ENCODE data around the gene MXI1.
"Not testable (repeated sequence)": the region's sequence is repeated elsewhere in the genome, so short reads cannot be mapped to it uniquely, and the experiment has no call there.

MXI1 gene

DNA sequence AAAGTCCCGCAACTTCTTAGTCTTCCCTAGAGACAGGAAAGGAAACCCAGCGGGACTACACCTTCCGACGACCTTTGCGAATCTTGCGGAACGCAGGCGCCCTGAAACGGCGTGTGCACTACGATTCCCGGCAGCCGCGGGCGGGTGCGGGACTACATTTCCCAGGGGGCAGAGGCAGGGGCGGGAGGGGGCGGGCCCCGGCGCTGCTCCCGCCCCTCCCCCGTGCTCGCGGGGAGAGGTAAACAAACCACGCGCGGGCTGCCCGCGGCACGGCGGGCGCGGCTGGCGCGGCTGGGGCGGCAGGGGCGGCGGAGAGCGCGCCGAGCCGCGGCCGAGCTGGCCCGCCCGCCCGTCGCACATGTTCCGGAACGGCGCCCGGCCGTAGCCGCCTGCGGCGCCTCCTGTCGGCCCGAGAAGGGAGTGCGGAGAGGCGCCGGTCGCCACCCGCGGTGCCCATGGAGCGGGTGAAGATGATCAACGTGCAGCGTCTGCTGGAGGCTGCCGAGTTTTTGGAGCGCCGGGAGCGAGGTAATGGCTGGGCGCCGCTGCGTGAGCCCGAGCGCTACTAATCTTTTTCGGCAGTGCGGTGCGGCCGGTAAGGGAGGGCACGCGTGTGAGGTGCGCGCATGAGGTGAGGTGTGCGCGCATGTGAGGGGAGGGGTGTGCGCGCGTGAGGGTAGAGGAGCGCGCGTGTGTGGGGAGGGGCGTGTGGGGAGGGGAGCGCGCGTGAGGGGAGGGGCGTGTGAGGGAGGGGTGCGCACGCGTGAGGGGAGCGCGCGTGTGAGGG, 18.5 kb downstream of the MXI1 start:
- Histone ChIP-seq H3K4me1 (peaks cover 9% of the 10 kb centered on the region), H3K27me3 (ENCODE audit: low read depth) (no peaks in the 10 kb centered on the region), H3K9me3 (no peaks in the 10 kb centered on the region), H3K36me3 (replicated peaks) (peaks cover 7% of the 10 kb centered on the region; the same call in 1 of the 2 replicates), H3K4me3 (peak overlapping the region; percentile 70)
- DNase-seq (ENCODE audit: low spot score in 2 of 2) = peak; percentile 91 to 92
- in situ Hi-C loops (cut with MboI; ENCODE audit: low sequenced_read_pairs) = no loop called here

GRCh38 chr10:110226543-110226925, 19.1 kb downstream of the MXI1 start:
- Histone ChIP-seq H3K4me1 (peaks cover 7% of the 10 kb centered on the region), H3K36me3 (replicated peaks) (peaks cover 7% of the 10 kb centered on the region; the same call in 1 of the 2 replicates), H3K4me3 (peak overlapping the region; percentile 70), H3K9me3 (no peaks in the 10 kb centered on the region), H3K27me3 (ENCODE audit: low read depth) (no peaks in the 10 kb centered on the region)
- in situ Hi-C loops (cut with MboI; ENCODE audit: low sequenced_read_pairs) = no loop called here
- DNase-seq (ENCODE audit: low spot score in 2 of 2) = peak; percentile 73 to 92

DNA sequence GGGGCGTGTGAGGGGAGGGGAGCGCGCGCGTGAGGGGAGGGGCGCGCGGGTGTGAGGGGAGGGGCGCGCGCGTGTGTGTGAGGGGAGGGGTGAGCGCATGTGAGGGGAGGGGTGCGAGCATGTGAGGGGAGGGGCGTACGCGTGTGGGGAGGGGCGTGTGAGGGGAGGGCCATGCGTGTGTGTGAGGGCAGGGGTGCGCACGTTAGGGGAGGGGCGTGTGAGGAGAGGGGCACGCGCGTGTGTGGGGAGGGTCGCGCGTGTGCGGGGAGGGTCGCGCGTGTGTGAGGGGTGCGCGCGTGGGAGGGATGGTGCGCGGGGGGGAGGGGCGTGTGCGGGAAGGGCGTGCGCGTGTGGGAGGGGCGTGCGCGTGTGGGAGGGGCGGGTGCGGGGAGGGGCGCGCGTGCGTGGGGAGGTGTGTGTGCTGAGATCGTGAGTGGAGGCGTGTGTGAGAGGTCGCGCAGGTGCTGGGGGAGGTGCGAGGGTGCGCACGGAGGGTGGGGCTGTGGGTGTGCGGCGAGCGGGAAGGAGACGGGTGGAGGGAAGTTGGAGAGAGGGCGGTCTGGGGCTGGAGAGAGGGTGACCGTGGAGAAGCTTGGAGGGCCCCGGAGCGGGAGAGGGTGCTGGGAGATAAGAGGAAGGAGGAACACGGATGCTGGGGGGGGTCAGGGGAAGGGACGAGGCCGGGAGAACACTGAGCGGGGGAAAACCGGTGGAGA, 19.7 kb downstream of the MXI1 start:
- no peaks in the 10 kb centered on the region for H3K9me3 ChIP-seq
- in situ Hi-C loops (cut with MboI; ENCODE audit: low sequenced_read_pairs) = no loop called here
- peaks cover 2% of the 10 kb centered on the region; the same call in 1 of the 2 replicates for H3K4me1 ChIP-seq
- peak in 1 of 2 experiments; percentile 90 for DNase-seq (ENCODE audit: low spot score in 2 of 2)
- peak overlapping the region; percentile 34 for H3K4me3 ChIP-seq
- H3K27me3 ChIP-seq (ENCODE audit: low read depth) = no peaks in the 10 kb centered on the region
- H3K36me3 ChIP-seq (replicated peaks) = peaks cover 7% of the 10 kb centered on the region; the same call in 1 of the 2 replicates

DNA sequence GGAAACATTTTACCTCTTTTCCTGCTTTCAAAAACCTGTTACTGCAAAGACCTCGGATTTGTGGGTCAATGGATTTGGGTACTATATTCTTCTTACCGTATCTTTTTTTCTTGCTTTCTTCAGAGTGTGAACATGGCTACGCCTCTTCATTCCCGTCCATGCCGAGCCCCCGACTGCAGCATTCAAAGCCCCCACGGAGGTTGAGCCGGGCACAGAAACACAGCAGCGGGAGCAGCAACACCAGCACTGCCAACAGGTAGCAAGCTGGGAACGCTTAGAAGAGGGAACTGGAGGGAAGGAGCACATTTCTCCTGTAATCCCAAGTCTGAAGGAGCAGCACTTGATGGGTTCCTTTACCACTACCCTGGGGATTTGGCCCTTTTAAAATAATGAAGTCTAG, 20.7 kb downstream of the MXI1 start:
- Histone ChIP-seq H3K9me3 (no peaks in the 10 kb centered on the region), H3K27me3 (ENCODE audit: low read depth) (no peaks in the 10 kb centered on the region), H3K4me1 (no peaks in the 10 kb centered on the region), H3K36me3 (replicated peaks) (peaks cover 7% of the 10 kb centered on the region; the same call in 1 of the 2 replicates), H3K4me3 (no peak overlapping the region)
- no peak for DNase-seq (ENCODE audit: low spot score in 2 of 2)
- in situ Hi-C loops (cut with MboI; ENCODE audit: low sequenced_read_pairs) = no loop called here

DNA sequence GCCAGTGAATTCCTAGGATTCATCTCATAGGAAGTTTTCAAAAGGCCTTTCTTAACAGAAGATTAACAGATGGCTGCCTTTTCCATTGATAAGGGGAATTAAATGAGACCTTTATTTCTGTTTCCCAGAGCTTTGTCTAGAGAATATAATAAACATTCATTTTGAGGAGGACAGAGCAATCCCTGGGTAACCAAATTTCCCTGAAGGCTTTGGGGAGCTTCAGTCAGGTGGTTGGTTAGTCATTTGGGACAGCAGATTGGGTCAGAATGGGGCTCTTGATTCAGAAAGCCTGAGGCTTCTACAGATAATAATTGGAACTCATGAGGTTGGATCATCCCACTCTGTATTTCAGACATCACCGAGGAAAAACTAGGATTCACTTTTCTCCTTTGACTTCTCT, 21.8 kb downstream of the MXI1 start:
- H3K4me1 ChIP-seq = no peaks in the 10 kb centered on the region
- no peak overlapping the region for H3K4me3 ChIP-seq
- H3K9me3 ChIP-seq = no peaks in the 10 kb centered on the region
- H3K36me3 ChIP-seq (replicated peaks) = peaks cover 7% of the 10 kb centered on the region; the same call in 1 of the 2 replicates
- in situ Hi-C loops (cut with MboI; ENCODE audit: low sequenced_read_pairs) = no loop called here
- no peak for DNase-seq (ENCODE audit: low spot score in 2 of 2)
- no peaks in the 10 kb centered on the region for H3K27me3 ChIP-seq (ENCODE audit: low read depth)

- in situ Hi-C loops (cut with MboI; ENCODE audit: low sequenced_read_pairs) = no loop called here
- H3K4me3 ChIP-seq = no peak overlapping the region
- DNase-seq (ENCODE audit: low spot score in 2 of 2) = no peak
Measured at GRCh38 chr10:110233846-110234245, 26.4 kb downstream of the MXI1 start.

GRCh38 chr10:110237894-110238480, 30.6 kb downstream of the MXI1 start:
- Histone ChIP-seq H3K4me1 (no peaks in the 10 kb centered on the region; the same call in none of the 2 replicates), H3K36me3 (replicated peaks) (no peaks in the 10 kb centered on the region; the same call in 1 of the 2 replicates), H3K9me3 (peaks cover 2% of the 10 kb centered on the region; the same call in 1 of the 2 replicates), H3K4me3 (no peak overlapping the region), H3K27me3 (ENCODE audit: low read depth) (no peaks in the 10 kb centered on the region)
- no peak for DNase-seq (ENCODE audit: low spot score in 2 of 2)
- in situ Hi-C loops (cut with MboI; ENCODE audit: low sequenced_read_pairs) = no loop called here

More at GRCh38 chr10:110233846-110234245, 26.4 kb downstream of the MXI1 start:
- no peaks in the 10 kb centered on the region for H3K27me3 ChIP-seq (ENCODE audit: low read depth)
- H3K4me1 ChIP-seq = no peaks in the 10 kb centered on the region
- H3K36me3 ChIP-seq (replicated peaks) = peaks cover 7% of the 10 kb centered on the region; the same call in 1 of the 2 replicates
- peaks cover 2% of the 10 kb centered on the region; the same call in 1 of the 2 replicates for H3K9me3 ChIP-seq

DNA sequence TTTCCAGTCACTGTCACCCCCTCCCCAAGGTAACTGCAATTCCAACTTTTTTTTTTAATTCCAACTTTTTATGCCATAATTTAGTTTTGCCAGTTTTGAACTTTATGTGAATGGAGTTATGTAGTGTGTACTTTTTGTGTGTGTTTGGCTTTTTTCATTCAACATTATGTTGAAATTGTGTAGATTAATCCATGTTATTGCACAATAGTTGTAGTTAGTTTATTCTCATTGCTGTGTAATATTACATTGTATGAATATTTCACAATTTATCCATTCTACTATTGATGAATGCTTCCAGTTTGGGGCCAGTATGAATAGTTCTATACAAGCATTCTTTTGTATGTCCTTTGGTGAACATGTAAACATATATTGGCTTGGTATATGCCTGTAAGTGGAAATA, 32.5 kb downstream of the MXI1 start:
- in situ Hi-C loops (cut with MboI; ENCODE audit: low sequenced_read_pairs) = no loop called here
- Histone ChIP-seq H3K4me3 (no peak overlapping the region), H3K36me3 (replicated peaks) (no peaks in the 10 kb centered on the region; the same call in 1 of the 2 replicates)

GRCh38 chr10:110241407-110241806, 34.0 kb downstream of the MXI1 start:
- no peak for DNase-seq (ENCODE audit: low spot score in 2 of 2)
- H3K36me3 ChIP-seq (replicated peaks) = no peaks in the 10 kb centered on the region; the same call in 1 of the 2 replicates
- H3K4me1 ChIP-seq = peaks cover 14% of the 10 kb centered on the region
- H3K27me3 ChIP-seq (ENCODE audit: low read depth) = no peaks in the 10 kb centered on the region
- in situ Hi-C loops (cut with MboI; ENCODE audit: low sequenced_read_pairs) = no loop called here
- H3K4me3 ChIP-seq = no peak overlapping the region
- peaks cover 2% of the 10 kb centered on the region; the same call in 1 of the 2 replicates for H3K9me3 ChIP-seq

More for the DNA sequence above, 32.5 kb downstream of the MXI1 start:
- DNase-seq (ENCODE audit: low spot score in 2 of 2) = no peak
- Histone ChIP-seq H3K9me3 (peaks cover 2% of the 10 kb centered on the region; the same call in 1 of the 2 replicates), H3K27me3 (ENCODE audit: low read depth) (no peaks in the 10 kb centered on the region), H3K4me1 (peaks cover 8% of the 10 kb centered on the region)

GRCh38 chr10:110241841-110242240, 34.4 kb downstream of the MXI1 start:
- in situ Hi-C loops (cut with MboI; ENCODE audit: low sequenced_read_pairs) = no loop called here

GRCh38 chr10:110242511-110242910, 35.1 kb downstream of the MXI1 start:
- H3K27me3 ChIP-seq (ENCODE audit: low read depth) = no peaks in the 10 kb centered on the region
- H3K36me3 ChIP-seq (replicated peaks) = no peaks in the 10 kb centered on the region; the same call in 1 of the 2 replicates
- no peaks in the 10 kb centered on the region for H3K9me3 ChIP-seq
- in situ Hi-C loops (cut with MboI; ENCODE audit: low sequenced_read_pairs) = no loop called here
- DNase-seq (ENCODE audit: low spot score in 2 of 2) = no peak
- peaks cover 16% of the 10 kb centered on the region for H3K4me1 ChIP-seq
- no peak overlapping the region for H3K4me3 ChIP-seq

More at GRCh38 chr10:110241841-110242240, 34.4 kb downstream of the MXI1 start:
- no peak for DNase-seq (ENCODE audit: low spot score in 2 of 2)
- Histone ChIP-seq H3K27me3 (ENCODE audit: low read depth) (no peaks in the 10 kb centered on the region), H3K4me1 (peaks cover 16% of the 10 kb centered on the region), H3K9me3 (peaks cover 2% of the 10 kb centered on the region; the same call in 1 of the 2 replicates), H3K36me3 (replicated peaks) (no peaks in the 10 kb centered on the region; the same call in none of the 2 replicates), H3K4me3 (no peak overlapping the region)

- in situ Hi-C loops (cut with MboI; ENCODE audit: low sequenced_read_pairs) = no loop called here
- H3K9me3 ChIP-seq = no peaks in the 10 kb centered on the region
Measured at GRCh38 chr10:110244550-110244949, 37.1 kb downstream of the MXI1 start.

GRCh38 chr10:110247833-110248232, 40.4 kb downstream of the MXI1 start:
- peaks cover 16% of the 10 kb centered on the region for H3K4me1 ChIP-seq

More at GRCh38 chr10:110244550-110244949, 37.1 kb downstream of the MXI1 start:
- no peaks in the 10 kb centered on the region; the same call in 1 of the 2 replicates for H3K36me3 ChIP-seq (replicated peaks)
- peaks cover 16% of the 10 kb centered on the region for H3K4me1 ChIP-seq
- no peaks in the 10 kb centered on the region for H3K27me3 ChIP-seq (ENCODE audit: low read depth)
- DNase-seq (ENCODE audit: low spot score in 2 of 2) = peak in 1 of 2 experiments; percentile 65
- H3K4me3 ChIP-seq = no peak overlapping the region

More at GRCh38 chr10:110247833-110248232, 40.4 kb downstream of the MXI1 start:
- H3K27me3 ChIP-seq (ENCODE audit: low read depth); H3K9me3 ChIP-seq; H3K4me3 ChIP-seq; DNase-seq (ENCODE audit: low spot score in 2 of 2); H3K36me3 ChIP-seq (replicated peaks); in situ Hi-C loops (cut with MboI; ENCODE audit: low sequenced_read_pairs): not testable (repeated sequence)

All from HAP-1 (cell line).